Naive thymus-derived CD4-positive, alpha-beta T cell (primary cell): Measurements from ENCODE around the gene HHATL. TPM values are rescaled to one million over a fixed set of nuclear protein-coding genes. Genes with fewer than 3 reads are reported as not detected.

Source experiments
- ATAC-seq: fragments of 150-1000 bp; cut with Tn5 transposase; 2 replicates; pipeline ENCODE4 v1.10.0; 2021; ENCODE audit warnings: mild to moderate bottlenecking, moderate library complexity
- CTCF ChIA-PET: fragments of 350-600 bp; sonication (Branson Sonifier 250); formaldehyde crosslinking; loops from one replicate; lab custom pipeline; 2021; ENCODE audit warnings: antibody characterized with exemption; lab: Charles Lee
- POLR2A ChIA-PET: fragments of 350-600 bp; sonication (Branson Sonifier 250); formaldehyde crosslinking; loops from one replicate; lab custom pipeline; 2021; ENCODE audit warnings: antibody characterized with exemption, inconsistent platforms; lab: Charles Lee
- DNase-seq, 9 donors: peaks; one replicate each; pipeline versions ENCODE4 v3.0.0 to v3.0.0-alpha.2; 2020 to 2022; ENCODE audit warnings: mixed read lengths in 1 of 9
- H3K27ac ChIP-seq: one replicate; pipeline ENCODE4 v1.7.0; 2013; ENCODE audit warnings: mild to moderate bottlenecking, low read depth, low read length, moderate library complexity
- H3K27me3 ChIP-seq, 2 donors: one replicate each; pipeline ENCODE4 v1.7.0; 2013; ENCODE audit warnings: low read length in 2 of 2, mild to moderate bottlenecking in 2 of 2, moderate library complexity in 2 of 2; ENCODE audit not compliant: control insufficient read depth in 2 of 2, insufficient read depth in 2 of 2
- H3K36me3 ChIP-seq, 3 experiments: 1 replicate in 2 of 3; 2 replicates in 1 of 3; pipeline ENCODE4 v1.7.0; 2013; ENCODE audit warnings: low read length in 3 of 3, mild to moderate bottlenecking in 3 of 3, moderate library complexity in 1 of 3; ENCODE audit not compliant: insufficient read depth in 3 of 3, control insufficient read depth in 2 of 3
- H3K4me1 ChIP-seq, 2 donors: one replicate each; pipeline ENCODE4 v1.7.0; 2013; ENCODE audit warnings: low read length in 2 of 2, mild to moderate bottlenecking in 2 of 2, moderate library complexity in 1 of 2; ENCODE audit not compliant: control insufficient read depth in 2 of 2, insufficient read depth in 2 of 2
- H3K4me3 ChIP-seq: 2 replicates; pipeline ENCODE4 v1.7.0; 2013; ENCODE audit warnings: mild to moderate bottlenecking, low read length
- H3K9me3 ChIP-seq, 3 experiments: 1 replicate in 2 of 3; 2 replicates in 1 of 3; pipeline ENCODE4 v1.7.0; 2013; ENCODE audit warnings: low read length in 3 of 3; ENCODE audit not compliant: control insufficient read depth in 2 of 3
- H3K27ac Mint-ChIP-seq, 9 donors: one replicate each; pipeline ENCODE4 v1.8.0; 2020 to 2022; ENCODE audit warnings: mixed read lengths in 9 of 9, mild to moderate bottlenecking in 8 of 9, moderate library complexity in 5 of 9, inconsistent platforms in 2 of 9
- H3K27me3 Mint-ChIP-seq, 5 donors: one replicate each; pipeline ENCODE4 v1.8.0; 2021 to 2022; ENCODE audit warnings: mixed read lengths in 5 of 5, mild to moderate bottlenecking in 1 of 5
- H3K36me3 Mint-ChIP-seq, 5 donors: one replicate each; pipeline ENCODE4 v1.8.0; 2020 to 2022; ENCODE audit warnings: mixed read lengths in 5 of 5, mild to moderate bottlenecking in 3 of 5, inconsistent platforms in 1 of 5
- H3K4me1 Mint-ChIP-seq, 7 donors: one replicate each; pipeline ENCODE4 v1.8.0; 2020 to 2022; ENCODE audit warnings: mixed read lengths in 7 of 7, mild to moderate bottlenecking in 3 of 7, inconsistent platforms in 1 of 7
- H3K4me3 Mint-ChIP-seq, 10 donors: one replicate each; pipeline ENCODE4 v1.8.0; 2020 to 2022; ENCODE audit warnings: mild to moderate bottlenecking in 10 of 10, mixed read lengths in 10 of 10, moderate library complexity in 6 of 10, inconsistent platforms in 2 of 10
- H3K9me3 Mint-ChIP-seq, 11 donors: one replicate each; pipeline ENCODE4 v1.8.0; 2020 to 2022; ENCODE audit warnings: mixed read lengths in 11 of 11, mild to moderate bottlenecking in 4 of 11, inconsistent platforms in 1 of 11, moderate library complexity in 1 of 11
- intact Hi-C, 2 donors: fragments of 100-400 bp; cut with micrococcal nuclease; formaldehyde crosslinking; loops; one replicate each; pipeline ENCODE4 v1.15.1; 2023
- polyA plus RNA-seq, 2 donors: library from polyadenylated mRNA; unstranded; fragments of 300-500 nt; fragmentation: Illumina TruSeq; gene quantifications; one replicate each; pipeline ENCODE4 v1.2.3, GENCODE V29; 2021
- total RNA-seq, 6 experiments: library from RNA in 5 of 6; stranded (reverse) in 5 of 6; gene quantifications; 1 replicate in 5 of 6; 2 replicates in 1 of 6; pipeline ENCODE4 v1.2.3 and lab custom pipeline; 2021 to 2026

The HHATL gene
- total and polyA plus RNA-seq, 7 experiments from 2014 or later, result not detected

DNA sequence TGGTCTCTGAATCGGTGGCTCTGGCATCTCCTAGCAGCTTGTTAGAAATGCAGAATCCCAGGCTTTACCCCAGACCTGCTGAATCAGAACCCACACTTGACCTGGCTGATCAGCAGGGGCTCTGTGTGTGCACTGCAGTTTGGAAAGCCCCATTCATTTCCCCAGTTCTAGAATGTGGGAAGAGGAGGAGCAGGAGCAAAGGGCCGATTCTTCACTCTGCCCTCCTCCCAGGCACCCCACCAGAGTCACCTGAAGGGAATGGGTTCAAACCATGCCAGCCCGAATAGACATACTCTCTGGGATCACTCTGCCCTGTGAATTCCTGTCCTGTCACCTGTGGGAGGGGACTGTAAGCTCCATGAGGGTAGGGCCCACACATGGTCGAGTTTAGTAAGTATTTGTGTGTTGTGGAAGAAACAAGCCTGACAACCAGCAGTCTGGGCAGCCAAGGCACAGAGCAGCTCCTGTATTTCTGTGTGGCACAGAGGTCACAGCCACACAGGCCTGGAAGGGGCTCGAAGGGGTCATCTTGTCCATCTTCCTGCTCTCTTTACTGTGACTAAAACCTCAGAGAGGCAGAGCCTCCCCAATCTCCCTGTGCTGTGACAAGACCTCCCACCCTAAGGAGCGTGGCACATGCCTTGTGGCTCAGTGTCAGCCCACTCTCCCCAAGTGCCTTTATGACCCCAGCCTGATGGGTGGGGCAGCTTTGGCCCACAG lies 29.0 kb upstream of the HHATL start:
- DNase-seq, result no peak
- Histone ChIP-seq H3K36me3 (no peaks in the 10 kb centered on the region), H3K27me3 (no peaks in the 10 kb centered on the region), H3K9me3 (no peaks in the 10 kb centered on the region), H3K4me1 (no peaks in the 10 kb centered on the region), H3K27ac (no peak overlapping the region), H3K4me3 (no peak overlapping the region)
- H3K4me1 Mint-ChIP-seq, result no peaks in the 10 kb centered on the region
- peaks cover 0 to 2% (median 0%) of the 10 kb centered on the region in 11 donors for H3K9me3 Mint-ChIP-seq
- ATAC-seq, result no peak
- intact Hi-C loops, result no loop called here
- H3K4me3 Mint-ChIP-seq, result no peak overlapping the region
- peaks cover 0 to 6% (median 0%) of the 10 kb centered on the region in 5 donors for H3K27me3 Mint-ChIP-seq
- no peaks in the 10 kb centered on the region for H3K36me3 Mint-ChIP-seq
- no peak overlapping the region for H3K27ac Mint-ChIP-seq
- POLR2A ChIA-PET, result no interaction called here
- CTCF ChIA-PET, result interaction anchor here (1.1 kb wide), 1 partner anchor 14 kb away, joined by 3 read pairs; no protein-coding TSS in a partner anchor

DNA sequence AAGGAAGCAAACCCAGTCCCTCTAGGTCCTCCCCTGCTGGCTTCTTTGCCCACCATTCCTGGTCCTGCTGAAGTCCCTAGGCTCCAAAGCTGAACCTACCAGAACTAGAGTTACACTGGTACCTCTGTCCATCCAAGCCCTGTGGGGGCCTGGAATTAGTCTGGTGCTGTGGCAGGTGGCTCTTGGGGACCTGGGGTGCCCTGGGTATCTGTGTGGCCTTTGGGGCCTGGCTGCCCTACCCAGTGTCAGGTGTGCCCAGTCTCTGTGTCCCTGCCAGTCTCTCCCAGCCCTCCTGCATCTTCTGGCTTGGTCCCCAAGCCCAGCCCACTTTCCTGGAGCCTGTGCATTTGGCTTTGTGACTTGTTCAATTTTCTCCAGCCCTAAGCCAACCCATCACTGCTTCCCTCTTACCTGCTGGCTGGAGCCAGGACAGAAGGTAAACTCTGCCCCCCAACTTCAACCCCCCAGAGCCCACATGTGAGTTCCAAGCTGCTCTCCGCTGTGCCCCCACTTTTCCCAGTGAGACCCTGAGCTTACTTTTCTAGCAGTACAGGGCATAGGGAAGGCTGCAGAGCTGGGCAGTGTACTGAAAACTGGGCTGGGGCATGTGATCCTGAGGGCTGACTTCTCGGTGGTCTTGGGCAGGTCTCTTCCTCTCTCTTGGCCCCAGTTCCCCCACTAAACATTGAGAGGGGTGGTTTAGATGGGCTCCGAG lies 28.3 kb upstream of the HHATL start:
- Histone ChIP-seq H3K27me3 (no peaks in the 10 kb centered on the region), H3K9me3 (no peaks in the 10 kb centered on the region), H3K4me1 (no peaks in the 10 kb centered on the region), H3K36me3 (no peaks in the 10 kb centered on the region), H3K27ac (no peak overlapping the region), H3K4me3 (no peak overlapping the region)
- Mint-ChIP-seq H3K4me1 (no peaks in the 10 kb centered on the region), H3K27ac (no peak overlapping the region), H3K4me3 (no peak overlapping the region), H3K36me3 (no peaks in the 10 kb centered on the region), H3K9me3 (peaks cover 0 to 2% (median 0%) of the 10 kb centered on the region in 11 donors), H3K27me3 (peaks cover 0 to 7% (median under 1%) of the 10 kb centered on the region in 5 donors)
- DNase-seq (no peak), ATAC-seq (no peak)
- ChIA-PET POLR2A (no interaction called here), CTCF (interaction anchor here (0.6 to 1.1 kb wide), 2 partner anchors 15 to 265 kb away, joined by 3 to 4 read pairs; no protein-coding TSS in a partner anchor)
- intact Hi-C loops, result no loop called here

- DNase-seq (peak in 1 of 9 donors; percentile 11), ATAC-seq (no peak)
- CTCF ChIA-PET, result no interaction called here
These were observed 27.7 kb upstream of the HHATL start for GRCh38 chr3:42730294-42730693.

DNA sequence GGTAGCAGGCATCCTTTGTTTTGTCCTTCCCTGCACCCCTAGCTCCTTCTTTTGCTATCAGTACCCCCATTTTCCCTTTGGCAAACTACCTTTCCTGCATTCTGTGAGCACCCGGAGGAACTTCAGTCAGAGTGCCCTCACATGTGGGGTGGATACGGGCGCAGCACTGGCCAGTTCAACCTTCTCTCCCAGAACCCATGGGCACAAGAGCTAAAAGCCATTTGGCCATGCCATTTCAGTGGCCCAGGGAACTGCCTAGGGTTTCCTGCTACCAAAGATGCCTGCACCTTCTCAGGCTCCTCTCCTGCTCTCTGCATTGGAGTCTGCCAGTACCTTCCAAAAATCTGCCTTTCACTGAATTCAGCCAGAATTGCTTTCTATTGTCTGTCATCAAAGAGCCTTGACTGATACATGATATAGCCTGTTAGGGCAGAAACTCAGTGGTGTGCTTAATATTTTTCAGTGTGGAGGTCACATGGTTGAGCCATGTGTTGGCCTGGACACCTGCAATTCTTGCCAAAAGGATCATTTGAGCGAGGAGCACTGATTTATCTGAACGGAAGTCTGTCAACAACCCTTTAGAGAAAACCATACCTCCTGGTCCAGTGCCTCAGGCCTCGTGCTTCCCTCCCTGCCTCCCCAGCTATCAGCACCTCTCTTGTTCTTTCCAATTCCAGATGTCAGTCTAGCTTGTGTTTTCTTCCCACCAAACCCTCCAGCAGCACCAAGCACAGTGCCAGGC lies 27.0 kb upstream of the HHATL start:
- no peak overlapping the region for H3K4me3 Mint-ChIP-seq
- POLR2A ChIA-PET, result no interaction called here

More at GRCh38 chr3:42730294-42730693, 27.7 kb upstream of the HHATL start:
- Mint-ChIP-seq H3K4me3 (no peak overlapping the region), H3K27ac (no peak overlapping the region), H3K27me3 (peaks cover 0 to 10% (median 4%) of the 10 kb centered on the region in 5 donors), H3K9me3 (peaks cover 0 to under 1% (median 0%) of the 10 kb centered on the region in 11 donors), H3K4me1 (no peaks in the 10 kb centered on the region), H3K36me3 (no peaks in the 10 kb centered on the region)
- Histone ChIP-seq H3K27ac (no peak overlapping the region), H3K27me3 (no peaks in the 10 kb centered on the region), H3K36me3 (no peaks in the 10 kb centered on the region), H3K4me1 (no peaks in the 10 kb centered on the region), H3K4me3 (no peak overlapping the region), H3K9me3 (no peaks in the 10 kb centered on the region)
- intact Hi-C loops, result no loop called here
- POLR2A ChIA-PET, result no interaction called here

GRCh38 chr3:42728668-42729364 lies 26.2 kb upstream of the HHATL start:
- Histone ChIP-seq H3K4me1 (no peaks in the 10 kb centered on the region), H3K9me3 (no peaks in the 10 kb centered on the region), H3K27me3 (no peaks in the 10 kb centered on the region), H3K4me3 (no peak overlapping the region), H3K36me3 (no peaks in the 10 kb centered on the region), H3K27ac (no peak overlapping the region)
- POLR2A ChIA-PET, result no interaction called here
- ATAC-seq (no peak), DNase-seq (no peak)
- H3K36me3 Mint-ChIP-seq, result no peaks in the 10 kb centered on the region
- H3K9me3 Mint-ChIP-seq, result no peaks in the 10 kb centered on the region
- CTCF ChIA-PET, result no interaction called here
- H3K4me3 Mint-ChIP-seq, result no peak overlapping the region
- no peaks in the 10 kb centered on the region for H3K4me1 Mint-ChIP-seq
- peaks cover 4 to 15% (median 6%) of the 10 kb centered on the region in 5 donors for H3K27me3 Mint-ChIP-seq
- intact Hi-C loops, result no loop called here
- no peak overlapping the region for H3K27ac Mint-ChIP-seq

More for the DNA sequence above, 27.0 kb upstream of the HHATL start:
- CTCF ChIA-PET, result no interaction called here
- intact Hi-C loops, result no loop called here
- H3K9me3 Mint-ChIP-seq, result no peaks in the 10 kb centered on the region
- no peak overlapping the region for H3K27ac Mint-ChIP-seq
- Histone ChIP-seq H3K36me3 (no peaks in the 10 kb centered on the region), H3K27ac (no peak overlapping the region), H3K4me3 (no peak overlapping the region), H3K4me1 (no peaks in the 10 kb centered on the region), H3K27me3 (no peaks in the 10 kb centered on the region), H3K9me3 (no peaks in the 10 kb centered on the region)
- no peak for DNase-seq
- ATAC-seq, result no peak
- H3K36me3 Mint-ChIP-seq, result no peaks in the 10 kb centered on the region
- no peaks in the 10 kb centered on the region for H3K4me1 Mint-ChIP-seq
- peaks cover 0 to 10% (median 4%) of the 10 kb centered on the region in 5 donors for H3K27me3 Mint-ChIP-seq

DNA sequence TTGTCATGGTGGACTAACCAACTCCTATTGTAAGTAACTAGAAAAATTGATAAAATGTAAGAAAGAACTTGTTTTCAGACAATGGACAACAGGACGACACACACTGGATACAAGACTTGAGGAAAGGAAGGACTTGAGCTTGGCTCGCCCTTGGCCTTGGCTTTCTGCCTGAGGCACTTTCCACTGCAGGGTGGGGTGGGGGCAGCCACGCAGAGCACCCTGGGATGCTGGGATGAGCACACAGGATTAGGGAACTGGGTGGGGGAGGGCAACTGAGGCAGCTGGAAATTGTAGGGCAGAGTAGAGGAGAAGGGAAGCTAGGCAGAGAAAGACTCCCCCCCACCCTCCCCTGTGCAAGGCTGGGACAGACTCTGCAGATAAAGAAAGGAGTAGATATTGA lies 25.5 kb upstream of the HHATL start:
- Mint-ChIP-seq H3K36me3 (peaks cover 0 to 3% (median 0%) of the 10 kb centered on the region in 5 donors), H3K4me1 (no peaks in the 10 kb centered on the region), H3K9me3 (no peaks in the 10 kb centered on the region), H3K27ac (no peak overlapping the region), H3K4me3 (no peak overlapping the region), H3K27me3 (peaks cover 7 to 19% (median 10%) of the 10 kb centered on the region in 5 donors)
- Histone ChIP-seq H3K36me3 (no peaks in the 10 kb centered on the region), H3K9me3 (no peaks in the 10 kb centered on the region), H3K27me3 (no peaks in the 10 kb centered on the region), H3K4me1 (no peaks in the 10 kb centered on the region), H3K27ac (no peak overlapping the region), H3K4me3 (no peak overlapping the region)
- ATAC-seq (no peak), DNase-seq (no peak)
- CTCF ChIA-PET, result no interaction called here
- intact Hi-C loops, result no loop called here
- POLR2A ChIA-PET, result no interaction called here
